H1 (cell line): ENCODE results near the gene USP12. TPM values are rescaled to one million over a fixed set of nuclear protein-coding genes. Genes with fewer than 3 reads are reported as not detected.

Source experiments
- BRCA1 ChIP-seq: IDR thresholded peaks from 2 replicates; pipeline ENCODE4 v1.6.1; 2012; ENCODE audit warnings: low read depth, low read length, improper control_type of control experiment
- GTF2F1 ChIP-seq: IDR thresholded peaks from 2 replicates; pipeline ENCODE4 v1.6.1; 2012; ENCODE audit warnings: low read depth, low read length, improper control_type of control experiment, borderline replicate concordance
- polyA plus RNA-seq, 7 experiments: library from polyadenylated mRNA; depleted of rRNA in 3 of 7; stranded (reverse) in 5 of 7; unstranded in 2 of 7; fragments of >200 nt in 5 of 7; fragments of 200-250 nt in 2 of 7; gene quantifications; 1 replicate in 5 of 7; 2 replicates in 1 of 7; 4 replicates in 1 of 7; pipeline versions ENCODE4 v1.2.1 to v1.2.3, GENCODE V29; 2011 to 2013; ENCODE audit warnings: missing spikeins in 2 of 7, mixed read lengths in 2 of 7
- total RNA-seq: library from RNA; stranded (reverse); fragmentation: NEBNext Ultra II Directional; extraction: Animal tissue kit (Norgen Biotek cat#: 25700); gene quantifications from 2 replicates; pipeline ENCODE4 v1.2.1, GENCODE V29; 2021

The USP12 gene
- total and polyA plus RNA-seq, 2 of the 8 experiments (the other 6 are each of a cell fraction or from before 2014, with no cell fraction given), result 4.0 to 30.0 TPM

DNA sequence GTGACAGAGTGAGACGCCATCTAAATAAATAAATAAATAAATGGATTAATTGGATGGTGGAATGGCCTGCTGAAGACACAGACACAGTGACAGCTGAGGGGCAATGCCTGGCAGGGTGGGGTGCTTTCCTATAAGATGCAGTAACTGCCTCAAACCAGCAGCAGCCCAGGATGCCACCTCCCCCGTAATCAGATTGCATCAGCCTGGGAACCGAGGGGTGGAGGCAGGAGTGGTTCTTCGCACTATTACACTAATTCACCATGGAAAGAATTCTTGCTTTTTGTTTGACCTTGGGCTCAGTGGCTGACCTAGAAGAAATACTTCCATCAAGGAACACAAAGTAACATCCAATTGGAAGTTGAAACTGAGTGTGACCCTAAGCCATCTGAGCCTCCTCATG lies 31.6 kb upstream of the USP12 start (continued):
- no peak for TF ChIP-seq GTF2F1
- no peak for TF ChIP-seq BRCA1
